Non-pigmented ciliary epithelial cell (primary cell): ENCODE results near the gene UBE2E3.

Experiments used
- DNase-seq: peaks from one replicate; pipeline ENCODE4 v3.0.0-alpha.2; 2010; ENCODE audit warnings: low read depth

Gene UBE2E3

GRCh38 chr2:180978903-180979748 is 1.3 kb upstream of the UBE2E3 start:
- DNase-seq: peak; percentile 74

GRCh38 chr2:180979749-180980105 is 678 bp upstream of the UBE2E3 start:
- DNase-seq: no peak

GRCh38 chr2:180980943-180981911 is 822 bp downstream of the UBE2E3 start:
- no peak for DNase-seq

- DNase-seq: no peak
These were observed 3.2 kb downstream of the UBE2E3 start for GRCh38 chr2:180983468-180984242.

GRCh38 chr2:180985771-180986395 is 5.5 kb downstream of the UBE2E3 start:
- no peak for DNase-seq

- no peak for DNase-seq
These were observed 6.7 kb downstream of the UBE2E3 start for GRCh38 chr2:180987146-180987545.

GRCh38 chr2:180990337-180990736 is 9.9 kb downstream of the UBE2E3 start:
- no peak for DNase-seq

GRCh38 chr2:180990794-180991193 is 10.4 kb downstream of the UBE2E3 start:
- DNase-seq: no peak

- no peak for DNase-seq
These were observed 11.0 kb downstream of the UBE2E3 start for GRCh38 chr2:180991361-180991760.

GRCh38 chr2:180991820-180992219 is 11.4 kb downstream of the UBE2E3 start:
- no peak for DNase-seq

- no peak for DNase-seq
These were observed 12.6 kb downstream of the UBE2E3 start for GRCh38 chr2:180992994-180993393.

- no peak for DNase-seq
These were observed 19.0 kb downstream of the UBE2E3 start for GRCh38 chr2:180999274-180999964.

- DNase-seq: no peak
These were observed 24.4 kb downstream of the UBE2E3 start for GRCh38 chr2:181004647-181005325.

GRCh38 chr2:181005326-181005655 is 24.9 kb downstream of the UBE2E3 start:
- no peak for DNase-seq

- DNase-seq: no peak
These were observed 25.4 kb downstream of the UBE2E3 start for GRCh38 chr2:181005809-181006208.

- no peak for DNase-seq
These were observed 26.9 kb downstream of the UBE2E3 start for GRCh38 chr2:181007086-181007837.

GRCh38 chr2:181008407-181008806 is 28.0 kb downstream of the UBE2E3 start:
- DNase-seq: no peak

- DNase-seq: no peak
These were observed 40.9 kb downstream of the UBE2E3 start for GRCh38 chr2:181021199-181021789.

- DNase-seq: no peak
These were observed 42.2 kb downstream of the UBE2E3 start for GRCh38 chr2:181022652-181023051.
